Osteoblast (primary cell): ENCODE measurements around the gene RASGRF2. TPM values are rescaled to one million over a fixed set of nuclear protein-coding genes. Genes with fewer than 3 reads are reported as not detected.

Source experiments
- DNase-seq: peaks from one replicate; pipeline ENCODE4 v3.0.0; 2011; ENCODE audit warnings: low spot score, mixed read lengths; ENCODE audit not compliant: insufficient read length; ENCODE audit errors: missing footprints
- H2AFZ ChIP-seq: 2 replicates; pipeline ENCODE4 v1.6.0; 2011; ENCODE audit warnings: mild to moderate bottlenecking, low read length
- H3K27ac ChIP-seq: 2 replicates; pipeline ENCODE4 v1.5.1; 2011; ENCODE audit warnings: mild to moderate bottlenecking, low read depth, low read length, moderate library complexity
- H3K27me3 ChIP-seq: 2 replicates; pipeline ENCODE4 v1.6.0; 2012; ENCODE audit warnings: mild to moderate bottlenecking, control low read depth, inconsistent platforms, low read length, moderate library complexity; ENCODE audit not compliant: insufficient read depth
- H3K36me3 ChIP-seq: 2 replicates; pipeline ENCODE4 v1.5.1; 2011; ENCODE audit warnings: mild to moderate bottlenecking, low read length, control low read depth, moderate library complexity; ENCODE audit not compliant: insufficient read depth
- H3K4me1 ChIP-seq: 2 replicates; pipeline ENCODE4 v1.5.1; 2011; ENCODE audit warnings: mild to moderate bottlenecking, low read length, control low read depth, moderate library complexity; ENCODE audit not compliant: insufficient read depth
- H3K4me2 ChIP-seq: 2 replicates; pipeline ENCODE4 v1.6.0; 2011; ENCODE audit warnings: mild to moderate bottlenecking, low read length; ENCODE audit not compliant: insufficient read depth
- H3K4me3 ChIP-seq: fragments of 200-600 bp; sonication (generic); 3 replicates; pipeline ENCODE4 v1.5.1; 2012; ENCODE audit warnings: mild to moderate bottlenecking, low read length, inconsistent platforms; ENCODE audit not compliant: insufficient read depth
- H3K79me2 ChIP-seq: 2 replicates; pipeline ENCODE4 v1.6.0; 2012; ENCODE audit warnings: mild to moderate bottlenecking, low read length, control low read depth, inconsistent platforms; ENCODE audit not compliant: insufficient read depth
- H3K9me3 ChIP-seq: 2 replicates; pipeline ENCODE4 v1.5.1; 2011; ENCODE audit warnings: low read depth, low read length, control low read depth
- H4K20me1 ChIP-seq: 2 replicates; pipeline ENCODE4 v1.6.0; 2012; ENCODE audit warnings: mild to moderate bottlenecking, low read length, control low read depth; ENCODE audit not compliant: insufficient read depth
- total RNA-seq: library from RNA; depleted of rRNA; stranded (reverse); fragments of >200 nt; gene quantifications from 2 replicates; pipeline ENCODE4 v1.2.3, GENCODE V29; 2012
- TF ChIP-seq, protein P1 (sequence below): IDR thresholded peaks from 2 replicates; pipeline ENCODE4 v1.5.1; 2011; ENCODE audit warnings: mild to moderate bottlenecking, low read depth, low read length, moderate library complexity; ENCODE audit errors: extremely low read depth

RASGRF2 gene
- total RNA-seq, 1 donor, result under 0.01 TPM

DNA sequence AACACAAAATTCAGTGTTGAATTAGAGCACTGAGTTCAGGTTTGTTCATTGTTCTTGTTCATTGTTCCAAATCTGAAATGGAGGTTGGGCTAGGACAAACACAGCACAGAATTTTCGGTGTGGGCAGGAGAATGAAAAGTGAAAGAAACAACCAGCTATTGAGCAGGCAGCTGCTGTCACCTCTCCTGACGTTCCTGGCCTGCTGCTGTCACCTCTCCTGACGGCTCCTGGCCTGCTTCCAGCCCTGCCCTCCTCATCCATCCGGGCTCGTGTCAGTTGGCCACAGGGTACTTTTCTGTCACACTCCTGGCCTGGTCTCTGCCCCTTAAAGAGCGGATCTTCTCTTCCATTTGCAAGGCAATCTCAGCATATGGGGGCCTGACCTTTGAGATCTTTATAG lies 227.7 kb downstream of the RASGRF2 start:
- H3K4me1 ChIP-seq, result no peaks in the 10 kb centered on the region
- H3K36me3 ChIP-seq, result no peaks in the 10 kb centered on the region
- no peak for DNase-seq
- H3K4me3 ChIP-seq, result no peak overlapping the region
- no peak overlapping the region for H2AFZ ChIP-seq
- H3K79me2 ChIP-seq, result no peaks in the 10 kb centered on the region
- H4K20me1 ChIP-seq, result no peaks in the 10 kb centered on the region
- no peaks in the 10 kb centered on the region for H3K9me3 ChIP-seq
- no peak overlapping the region for H3K27ac ChIP-seq
- peaks cover 31% of the 10 kb centered on the region for H3K27me3 ChIP-seq
- TF ChIP-seq, protein P1, sequence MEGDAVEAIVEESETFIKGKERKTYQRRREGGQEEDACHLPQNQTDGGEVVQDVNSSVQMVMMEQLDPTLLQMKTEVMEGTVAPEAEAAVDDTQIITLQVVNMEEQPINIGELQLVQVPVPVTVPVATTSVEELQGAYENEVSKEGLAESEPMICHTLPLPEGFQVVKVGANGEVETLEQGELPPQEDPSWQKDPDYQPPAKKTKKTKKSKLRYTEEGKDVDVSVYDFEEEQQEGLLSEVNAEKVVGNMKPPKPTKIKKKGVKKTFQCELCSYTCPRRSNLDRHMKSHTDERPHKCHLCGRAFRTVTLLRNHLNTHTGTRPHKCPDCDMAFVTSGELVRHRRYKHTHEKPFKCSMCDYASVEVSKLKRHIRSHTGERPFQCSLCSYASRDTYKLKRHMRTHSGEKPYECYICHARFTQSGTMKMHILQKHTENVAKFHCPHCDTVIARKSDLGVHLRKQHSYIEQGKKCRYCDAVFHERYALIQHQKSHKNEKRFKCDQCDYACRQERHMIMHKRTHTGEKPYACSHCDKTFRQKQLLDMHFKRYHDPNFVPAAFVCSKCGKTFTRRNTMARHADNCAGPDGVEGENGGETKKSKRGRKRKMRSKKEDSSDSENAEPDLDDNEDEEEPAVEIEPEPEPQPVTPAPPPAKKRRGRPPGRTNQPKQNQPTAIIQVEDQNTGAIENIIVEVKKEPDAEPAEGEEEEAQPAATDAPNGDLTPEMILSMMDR, result no peak
- H3K4me2 ChIP-seq, result no peak overlapping the region

DNA sequence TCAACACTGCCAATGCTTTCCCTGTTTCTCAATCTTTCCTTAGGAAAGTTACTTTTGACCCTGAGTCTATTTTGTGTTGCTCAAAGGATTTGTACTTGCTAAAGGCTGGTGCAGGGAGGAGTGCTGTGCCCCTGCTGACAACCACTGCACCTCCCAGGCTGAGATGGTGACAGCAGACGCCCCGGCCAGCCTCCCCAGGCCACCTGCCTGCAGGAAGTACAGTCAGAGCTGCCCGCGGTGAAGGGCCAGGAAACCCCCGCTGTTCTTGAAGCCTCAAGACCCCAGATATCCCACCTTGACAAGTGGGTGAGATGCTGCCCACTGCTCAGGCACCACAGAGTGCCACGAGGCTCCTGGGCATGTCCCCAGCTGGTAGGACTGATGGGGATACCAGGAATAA lies 228.8 kb downstream of the RASGRF2 start:
- no peak overlapping the region for H2AFZ ChIP-seq
- H3K4me3 ChIP-seq, result no peak overlapping the region
- no peaks in the 10 kb centered on the region for H3K9me3 ChIP-seq
- no peaks in the 10 kb centered on the region for H4K20me1 ChIP-seq
- H3K4me2 ChIP-seq, result no peak overlapping the region
- no peaks in the 10 kb centered on the region for H3K79me2 ChIP-seq
- H3K27ac ChIP-seq, result no peak overlapping the region
- H3K4me1 ChIP-seq, result no peaks in the 10 kb centered on the region
- H3K27me3 ChIP-seq, result peaks cover 28% of the 10 kb centered on the region
- DNase-seq, result no peak
- TF ChIP-seq, protein P1, result no peak
- H3K36me3 ChIP-seq, result no peaks in the 10 kb centered on the region

DNA sequence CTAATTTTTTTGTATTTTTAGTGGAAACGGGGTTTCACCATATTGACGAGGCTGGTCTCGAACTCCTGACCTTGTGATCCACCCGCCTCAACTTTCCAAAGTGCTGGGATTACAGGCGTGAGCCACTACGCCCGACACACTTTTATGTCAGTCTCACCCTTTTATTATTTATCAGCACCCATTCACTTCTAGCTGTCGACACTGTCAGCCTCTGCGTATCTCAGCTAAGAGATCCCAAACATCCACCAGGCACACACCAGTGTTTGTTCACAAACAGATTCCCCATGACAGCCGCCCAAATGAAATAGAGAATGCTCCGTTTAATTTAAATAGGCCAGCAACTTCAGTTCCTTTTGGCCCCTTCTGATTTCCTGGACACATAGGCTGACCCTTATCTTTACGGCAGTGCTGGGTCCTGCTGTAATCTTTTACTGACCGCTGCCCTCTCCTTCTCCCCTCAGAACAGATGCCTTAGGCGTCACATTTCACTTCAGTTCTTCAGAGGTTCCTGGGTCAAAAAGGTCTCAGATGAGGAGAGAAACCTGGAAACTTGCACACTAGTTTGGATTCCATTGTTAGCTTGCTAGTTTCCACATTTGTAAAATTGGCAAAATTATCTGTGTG lies 229.8 kb downstream of the RASGRF2 start:
- TF ChIP-seq, protein P1, result no peak
- no peaks in the 10 kb centered on the region for H3K4me1 ChIP-seq

DNA sequence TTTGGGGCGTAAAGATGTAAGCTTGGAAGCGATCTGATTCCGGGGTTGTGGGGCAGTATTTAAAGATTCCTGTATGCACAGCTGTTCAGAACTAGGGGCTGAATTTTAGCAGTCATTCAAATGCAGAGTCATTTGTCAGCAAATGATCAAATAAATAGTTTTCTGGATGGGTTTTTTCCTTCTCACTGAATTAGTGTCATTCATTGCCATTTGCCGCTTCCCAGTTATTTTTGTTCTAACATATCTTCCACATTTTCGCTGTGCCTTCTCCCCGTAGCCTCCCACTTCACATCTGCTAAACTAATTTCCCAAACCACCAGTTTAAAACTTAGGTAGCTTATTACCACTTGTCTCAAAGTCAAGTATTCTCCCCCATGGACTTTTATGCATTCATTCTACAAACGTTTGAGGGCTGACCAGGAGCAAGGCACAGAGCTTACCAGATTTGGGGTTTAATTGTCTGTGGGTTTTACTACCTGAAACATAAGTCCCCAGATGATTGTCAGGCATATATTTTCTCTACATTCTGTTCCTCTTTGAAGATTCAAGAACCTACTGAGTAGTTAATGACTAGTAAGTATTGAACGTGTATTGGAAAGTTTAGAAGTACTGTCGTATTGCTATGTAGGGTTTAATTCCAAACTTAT lies 231.7 kb downstream of the RASGRF2 start:
- no peaks in the 10 kb centered on the region for H3K79me2 ChIP-seq
- DNase-seq, result peak; percentile 67

More for the DNA sequence above, 229.8 kb downstream of the RASGRF2 start:
- Histone ChIP-seq H2AFZ (no peak overlapping the region), H3K4me3 (no peak overlapping the region), H3K9me3 (no peaks in the 10 kb centered on the region), H3K27me3 (peaks cover 28% of the 10 kb centered on the region), H3K27ac (no peak overlapping the region), H4K20me1 (no peaks in the 10 kb centered on the region), H3K4me2 (no peak overlapping the region), H3K79me2 (no peaks in the 10 kb centered on the region), H3K36me3 (no peaks in the 10 kb centered on the region)
- peak; percentile 35 for DNase-seq

More for the DNA sequence above, 231.7 kb downstream of the RASGRF2 start:
- Histone ChIP-seq H3K27ac (no peak overlapping the region), H4K20me1 (no peaks in the 10 kb centered on the region), H3K4me2 (no peak overlapping the region), H3K36me3 (no peaks in the 10 kb centered on the region), H3K4me3 (no peak overlapping the region), H3K9me3 (no peaks in the 10 kb centered on the region), H2AFZ (peak overlapping the region; percentile 15), H3K4me1 (no peaks in the 10 kb centered on the region), H3K27me3 (peaks cover 20% of the 10 kb centered on the region)
- TF ChIP-seq, protein P1, result no peak
